Measurements from ENCODE around the gene OR8H1.

The OR8H1 gene

GRCh38 chr11:56292154-56292553, at the start of gene OR8H1:
OR8H1 (minus strand) TSS chr11:56292254; CDS start chr11:56291062, 1,192 bp downstream.
- DNase-seq, result no peak

- DNase-seq, result no peak
Observed at GRCh38 chr11:56340289-56340688, 48.2 kb upstream of the OR8H1 start.

- DNase-seq, result no peak
Observed at GRCh38 chr11:56333156-56333555, 41.1 kb upstream of the OR8H1 start.

GRCh38 chr11:56331861-56332491, 39.9 kb upstream of the OR8H1 start:
- DNase-seq, result no peak

GRCh38 chr11:56314844-56315243, 22.8 kb upstream of the OR8H1 start, which contains the start of gene OR8K3:
OR8K3 (plus strand) TSS chr11:56315144; CDS start chr11:56318307, 3,163 bp downstream.
- DNase-seq, result no peak

GRCh38 chr11:56307836-56308235, 15.8 kb upstream of the OR8H1 start:
- DNase-seq, result no peak

- DNase-seq, result no peak
Observed at GRCh38 chr11:56296898-56297297, 4.8 kb upstream of the OR8H1 start.

GRCh38 chr11:56273854-56274253, 18.2 kb downstream of the OR8H1 start, which contains the start of gene OR5T1:
OR5T1 (plus strand) TSS chr11:56274154; CDS start chr11:56275639, 1,485 bp downstream.
- no peak for DNase-seq

- DNase-seq, result no peak
Observed at GRCh38 chr11:56271092-56271491, 21.0 kb downstream of the OR8H1 start.

- no peak for DNase-seq
Observed at GRCh38 chr11:56251954-56252353, 40.1 kb downstream of the OR8H1 start, which contains the start of gene OR5T3. OR5T3 (plus strand) TSS chr11:56252254; CDS start chr11:56252254, 0 bp downstream.
